SHP77 treated with DMSO at 0.1 percent for 48 hours (cell line): ENCODE results near the gene OR2F2.

ENCODE experiments used
- DNase-seq: peaks from one replicate; lab custom pipeline; 2025; lab: John Stamatoyannopoulos, UW

Gene OR2F2

GRCh38 chr7:143914938-143915652, 19.9 kb upstream of the OR2F2 start:
- no peak for DNase-seq

- no peak for DNase-seq
These were observed 10.2 kb upstream of the OR2F2 start for GRCh38 chr7:143924851-143925250.

GRCh38 chr7:143929224-143929920, 5.7 kb upstream of the OR2F2 start:
- DNase-seq = no peak

- DNase-seq = no peak
These were observed 3.3 kb upstream of the OR2F2 start for GRCh38 chr7:143931739-143932138.

GRCh38 chr7:143936087-143937009, 1.3 kb downstream of the OR2F2 start:
- DNase-seq = no peak

GRCh38 chr7:143938379-143939243, 3.6 kb downstream of the OR2F2 start:
- no peak for DNase-seq

GRCh38 chr7:143945423-143945822, 10.4 kb downstream of the OR2F2 start:
- DNase-seq = no peak

GRCh38 chr7:143947111-143947510, 12.1 kb downstream of the OR2F2 start:
- no peak for DNase-seq

- no peak for DNase-seq
These were observed 13.7 kb downstream of the OR2F2 start for GRCh38 chr7:143948733-143949132.

- no peak for DNase-seq
These were observed 18.4 kb downstream of the OR2F2 start for GRCh38 chr7:143953421-143953820.

GRCh38 chr7:143954135-143954534, 19.1 kb downstream of the OR2F2 start:
- no peak for DNase-seq

GRCh38 chr7:143954544-143954943, 19.5 kb downstream of the OR2F2 start, which contains the start of gene OR2F1:
Gene OR2F1, plus strand, starts transcription at chr7:143954844. Its CDS starts 5,127 bp downstream, at chr7:143959971.
- DNase-seq = no peak

- no peak for DNase-seq
These were observed 23.7 kb downstream of the OR2F2 start for GRCh38 chr7:143958781-143959180.

- no peak for DNase-seq
These were observed 26.0 kb downstream of the OR2F2 start for GRCh38 chr7:143960813-143961610.

- no peak for DNase-seq
These were observed 30.2 kb downstream of the OR2F2 start for GRCh38 chr7:143965280-143965679.

- no peak for DNase-seq
These were observed 32.4 kb downstream of the OR2F2 start for GRCh38 chr7:143967398-143967797.

GRCh38 chr7:143973870-143974416, 38.9 kb downstream of the OR2F2 start:
- DNase-seq = no peak

GRCh38 chr7:143974459-143974858, 39.4 kb downstream of the OR2F2 start:
- no peak for DNase-seq

GRCh38 chr7:143975617-143976016, 40.6 kb downstream of the OR2F2 start:
- no peak for DNase-seq

GRCh38 chr7:143978585-143978984, 43.6 kb downstream of the OR2F2 start:
- no peak for DNase-seq
